Keratinocyte (primary cell): ENCODE results near the gene AK2. TPM values are rescaled to one million over a fixed set of nuclear protein-coding genes. Genes with fewer than 3 reads are reported as not detected.
A peak's percentile ranks its signal among the peaks of the same experiment; 100 is the strongest.

Experiments used
- DNase-seq: peaks from one replicate; pipeline ENCODE4 v3.0.0-alpha.2; 2011; ENCODE audit warnings: low read depth, missing footprints, low spot score
- FAIRE-seq: peaks from 2 replicates; lab custom pipeline; 2011; peaks lifted over from hg19 to GRCh38; lab: Jason Lieb, UNC
- H2AFZ ChIP-seq: 2 replicates; pipeline ENCODE4 v1.6.0; 2012; ENCODE audit warnings: low read length, control low read depth, inconsistent platforms; ENCODE audit not compliant: control insufficient read depth
- H3K27ac ChIP-seq: 2 replicates; pipeline ENCODE4 v1.5.1; 2011; ENCODE audit warnings: low read length; ENCODE audit not compliant: control insufficient read depth, insufficient read depth
- H3K27me3 ChIP-seq: 3 replicates; pipeline ENCODE4 v1.6.0; 2011; ENCODE audit warnings: low read length; ENCODE audit not compliant: control insufficient read depth, insufficient read depth; ENCODE audit errors: extremely low read depth
- H3K36me3 ChIP-seq, 2 experiments: 2 replicates in 1 of 2; 3 replicates in 1 of 2; pipeline ENCODE4 v1.5.1; 2011; ENCODE audit warnings: low read length in 2 of 2, mild to moderate bottlenecking in 1 of 2; ENCODE audit not compliant: control insufficient read depth in 2 of 2, insufficient read depth in 2 of 2; ENCODE audit errors: extremely low read depth in 1 of 2
- H3K4me1 ChIP-seq: 3 replicates; pipeline ENCODE4 v1.5.1; 2011; ENCODE audit warnings: low read length; ENCODE audit not compliant: control insufficient read depth, insufficient read depth; ENCODE audit errors: extremely low read depth
- H3K4me2 ChIP-seq: 3 replicates; pipeline ENCODE4 v1.6.0; 2011; ENCODE audit warnings: low read depth, low read length; ENCODE audit not compliant: control insufficient read depth, insufficient read depth; ENCODE audit errors: extremely low read depth
- H3K4me3 ChIP-seq, 3 experiments: fragments of 200-600 bp in 1 of 3; sonication (generic) in 1 of 3; 2 replicates in 2 of 3; 3 replicates in 1 of 3; pipeline ENCODE4 v1.5.1; 2011 to 2016; ENCODE audit warnings: low read length in 3 of 3, mild to moderate bottlenecking in 3 of 3, control low read depth in 2 of 3, inconsistent platforms in 1 of 3, low read depth in 1 of 3, mixed read lengths in 1 of 3, mixed run types in 1 of 3, moderate library complexity in 1 of 3; ENCODE audit not compliant: control insufficient read depth in 2 of 3, insufficient read depth in 2 of 3; ENCODE audit errors: extremely low read depth in 1 of 3
- H3K79me2 ChIP-seq: 2 replicates; pipeline ENCODE4 v1.6.0; 2012; ENCODE audit warnings: low read length; ENCODE audit not compliant: control insufficient read depth, insufficient read depth
- H3K9ac ChIP-seq: 3 replicates; pipeline ENCODE4 v1.6.0; 2011; ENCODE audit warnings: low read length; ENCODE audit not compliant: control insufficient read depth, insufficient read depth; ENCODE audit errors: extremely low read depth
- H3K9me1 ChIP-seq: 3 replicates; pipeline ENCODE4 v1.6.0; 2011; ENCODE audit warnings: low read length; ENCODE audit not compliant: control insufficient read depth, insufficient read depth; ENCODE audit errors: extremely low read depth
- H3K9me3 ChIP-seq: 2 replicates; pipeline ENCODE4 v1.5.1; 2012; ENCODE audit warnings: low read depth, low read length; ENCODE audit not compliant: control insufficient read depth
- H4K20me1 ChIP-seq: 3 replicates; pipeline ENCODE4 v1.6.0; 2011; ENCODE audit warnings: low read length; ENCODE audit not compliant: control insufficient read depth, insufficient read depth; ENCODE audit errors: extremely low read depth
- CTCF ChIP-seq, 3 experiments: IDR thresholded peaks in 1 of 3; conservative IDR thresholded peaks in 1 of 3; optimal IDR thresholded peaks in 1 of 3; 2 replicates in 2 of 3; 3 replicates in 1 of 3; pipeline versions ENCODE3 to v1.5.1; 2011; ENCODE audit warnings: low read length in 3 of 3, mild to moderate bottlenecking in 3 of 3, moderate library complexity in 2 of 3, control low read depth in 1 of 3, inconsistent platforms in 1 of 3; ENCODE audit not compliant: insufficient read depth in 2 of 3; ENCODE audit errors: extremely low read depth in 1 of 3
- EZH2 ChIP-seq: IDR thresholded peaks from one replicate; pipeline ENCODE4 v1.6.1; 2012; ENCODE audit warnings: inconsistent platforms, mild to moderate bottlenecking, low read length, moderate library complexity
- dilution Hi-C: fragments of 300-500 bp; cut with MboI; formaldehyde crosslinking; loops from one replicate; pipeline ENCODE4 v1.7.0; 2020; ENCODE audit warnings: low sequenced_read_pairs; ENCODE audit not compliant: extremely low pct_ligation_motif_present
- polyA plus RNA-seq, 5 experiments: library from polyadenylated mRNA; depleted of rRNA in 3 of 5; stranded (reverse) in 3 of 5; stranded (forward) in 1 of 5; unstranded in 1 of 5; fragments of >200 nt; gene quantifications; 1 replicate in 1 of 5; 2 replicates in 3 of 5; 3 replicates in 1 of 5; pipeline versions ENCODE4 v1.2.1 to v1.2.3, GENCODE V29; 2011 to 2012; ENCODE audit warnings: missing spikeins in 2 of 5, low read depth in 1 of 5, low replicate concordance in 1 of 5

The AK2 gene
- polyA plus RNA-seq, 1 donor (not counting 4 experiments of a cell fraction or from before 2014, with no cell fraction given) = 258 TPM

- dilution Hi-C loops = no loop called here
- Histone ChIP-seq H2AFZ (no peak overlapping the region), H3K4me3 (peak overlapping the region; percentile 86 to 100 (median 96)), H3K9me3 (no peaks in the 10 kb centered on the region), H3K9ac (peak overlapping the region; percentile 92), H3K79me2 (peaks cover 50% of the 10 kb centered on the region), H4K20me1 (peaks cover 22% of the 10 kb centered on the region), H3K4me2 (peak overlapping the region; percentile 45), H3K36me3 (peaks cover 0 to 10% of the 10 kb centered on the region in 2 experiments), H3K27me3 (no peaks in the 10 kb centered on the region), H3K4me1 (peaks cover 32% of the 10 kb centered on the region), H3K9me1 (peaks cover 5% of the 10 kb centered on the region), H3K27ac (peak overlapping the region; percentile 86)
- DNase-seq (peak; percentile 58), FAIRE-seq (no peak)
- no peak for TF ChIP-seq CTCF (optimal IDR thresholded peaks at IDR 0.05 in 1 of 3, IDR thresholded peaks at IDR 0.05 in 1 of 3, conservative IDR thresholded peaks at IDR 0.05 in 1 of 3; ENCODE audit: extremely low read depth in 1 of 3, insufficient read depth in 2 of 3, low read length in 3 of 3)
- no peak for TF ChIP-seq EZH2
Observed at GRCh38 chr1:32963746-32964460, 72.8 kb downstream of the AK2 start.

DNA sequence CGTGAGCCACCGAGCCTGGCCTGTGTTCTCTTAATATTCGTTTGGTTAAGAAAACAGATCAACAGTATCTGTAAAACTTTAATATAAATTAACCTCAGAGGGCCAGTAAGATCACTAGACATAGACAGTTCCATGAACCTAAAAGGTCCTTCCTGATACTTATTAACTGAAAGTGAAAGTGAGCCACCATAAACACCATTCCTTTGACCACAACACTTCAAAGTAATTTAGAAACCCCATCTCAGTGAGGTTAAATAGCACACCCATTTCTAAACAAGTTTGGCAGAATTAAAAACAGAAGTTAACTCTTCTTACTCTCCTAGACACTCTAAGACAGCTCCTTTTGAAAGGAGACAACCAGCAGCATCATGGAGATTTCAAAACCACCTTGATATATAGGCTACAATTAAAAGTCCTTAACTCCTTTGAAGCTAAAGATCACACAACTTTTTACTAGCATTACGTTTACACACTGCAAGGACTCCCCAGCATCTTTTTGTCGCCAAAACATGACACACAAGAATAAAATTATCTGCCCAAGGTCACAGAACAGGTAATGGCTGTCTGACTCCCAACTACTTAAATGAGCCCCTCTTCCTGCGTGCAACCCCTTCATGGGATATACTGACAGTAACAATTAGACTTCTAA lies 74.3 kb downstream of the AK2 start:
- no peaks in the 10 kb centered on the region for H3K9me3 ChIP-seq
- no peak overlapping the region for H2AFZ ChIP-seq
- no peak for TF ChIP-seq EZH2
- TF ChIP-seq CTCF (optimal IDR thresholded peaks at IDR 0.05 in 1 of 3, IDR thresholded peaks at IDR 0.05 in 1 of 3, conservative IDR thresholded peaks at IDR 0.05 in 1 of 3; ENCODE audit: extremely low read depth in 1 of 3, insufficient read depth in 2 of 3, low read length in 3 of 3) = no peak
- H3K36me3 ChIP-seq = peaks cover 1 to 14% of the 10 kb centered on the region in 2 experiments
- no peak for DNase-seq
- no peaks in the 10 kb centered on the region for H3K27me3 ChIP-seq
- peaks cover 5% of the 10 kb centered on the region for H3K9me1 ChIP-seq
- peak overlapping the region; percentile 83 for H3K27ac ChIP-seq
- dilution Hi-C loops = no loop called here
- peak overlapping the region; percentile 92 for H3K9ac ChIP-seq
- peaks cover 21% of the 10 kb centered on the region for H3K4me1 ChIP-seq
- peak overlapping the region; percentile 86 to 100 (median 96) for H3K4me3 ChIP-seq
- peaks cover 64% of the 10 kb centered on the region for H3K79me2 ChIP-seq
- FAIRE-seq = no peak
- H4K20me1 ChIP-seq = peaks cover 29% of the 10 kb centered on the region
- H3K4me2 ChIP-seq = peak overlapping the region; percentile 100
